ENCODE measurements around the gene MED8.
A peak's percentile ranks its signal among the peaks of the same experiment; 100 is the strongest.

MED8 gene

GRCh38 chr1:43359696-43360095 lies 29.9 kb downstream of the MED8 start:
- H3K4me3 ChIP-seq (ENCODE audit: low read length): peak overlapping the region; percentile 89
- peaks cover 40% of the 10 kb centered on the region for H3F3A ChIP-seq (ENCODE audit: insufficient read depth, low read length)
- DNase-seq: no peak
- no peaks in the 10 kb centered on the region for H3K27me3 ChIP-seq (replicated peaks; ENCODE audit: insufficient read depth, low read length)
- no peaks in the 10 kb centered on the region for H3K9me3 ChIP-seq (replicated peaks; ENCODE audit: insufficient read depth, low read length)
- peaks cover 36% of the 10 kb centered on the region for H3K79me2 ChIP-seq (ENCODE audit: low read length)
- H3K4me2 ChIP-seq (ENCODE audit: low read depth, low read length): peak overlapping the region; percentile 86
- H3K4me1 ChIP-seq (ENCODE audit: low read length): peaks cover 18% of the 10 kb centered on the region
- H3K9me2 ChIP-seq (replicated peaks; ENCODE audit: insufficient read depth, low read length): no peaks in the 10 kb centered on the region
- peak overlapping the region; percentile 71; the same call in 1 of the 2 replicates for H3K9ac ChIP-seq (ENCODE audit: low read length)
- TF ChIP-seq CTCF (IDR thresholded peaks at IDR 0.05; ENCODE audit: low read length): no peak
- no peak for TF ChIP-seq EZH2phosphoT487 (IDR thresholded peaks at IDR 0.05; ENCODE audit: low read length)
- no peak for TF ChIP-seq EZH2 (optimal IDR thresholded peaks at IDR 0.05; ENCODE audit: low read depth, low read length)
- H3K27ac ChIP-seq (ENCODE audit: low read length): no peak overlapping the region
- H2AFZ ChIP-seq (ENCODE audit: low read length): no peak overlapping the region
- H4K20me1 ChIP-seq (ENCODE audit: insufficient read depth, low read length): no peaks in the 10 kb centered on the region
- H3K36me3 ChIP-seq (replicated peaks; ENCODE audit: insufficient read depth, low read length): peaks cover 9% of the 10 kb centered on the region

GRCh38 chr1:43358746-43359693 lies 30.6 kb downstream of the MED8 start, which contains the start of gene CDC20:
CDC20 (plus strand) TSS chr1:43358981; CDS start chr1:43359216, 235 bp downstream.
- H4K20me1 ChIP-seq (ENCODE audit: insufficient read depth, low read length): no peaks in the 10 kb centered on the region
- TF ChIP-seq EZH2 (optimal IDR thresholded peaks at IDR 0.05; ENCODE audit: low read depth, low read length) (no peak), EZH2phosphoT487 (IDR thresholded peaks at IDR 0.05; ENCODE audit: low read length) (no peak), CTCF (IDR thresholded peaks at IDR 0.05; ENCODE audit: low read length) (no peak)
- peak; percentile 99 for DNase-seq
- peaks cover 9% of the 10 kb centered on the region for H3K36me3 ChIP-seq (replicated peaks; ENCODE audit: insufficient read depth, low read length)
- H3K9me2 ChIP-seq (replicated peaks; ENCODE audit: insufficient read depth, low read length): no peaks in the 10 kb centered on the region
- H3K4me1 ChIP-seq (ENCODE audit: low read length): peaks cover 18% of the 10 kb centered on the region
- no peaks in the 10 kb centered on the region for H3K27me3 ChIP-seq (replicated peaks; ENCODE audit: insufficient read depth, low read length)
- H3K4me3 ChIP-seq (ENCODE audit: low read length): peak within 1 kb of the TSS; percentile 89
- peak within 1 kb of the TSS; percentile 76; the same call in 1 of the 2 replicates for H3K27ac ChIP-seq (ENCODE audit: low read length)
- no peaks in the 10 kb centered on the region for H3K9me3 ChIP-seq (replicated peaks; ENCODE audit: insufficient read depth, low read length)
- peak within 1 kb of the TSS; percentile 92 for H3K4me2 ChIP-seq (ENCODE audit: low read depth, low read length)
- peaks cover 34% of the 10 kb centered on the region for H3K79me2 ChIP-seq (ENCODE audit: low read length)
- peaks cover 34% of the 10 kb centered on the region for H3F3A ChIP-seq (ENCODE audit: insufficient read depth, low read length)
- H3K9ac ChIP-seq (ENCODE audit: low read length): peak within 1 kb of the TSS; percentile 87
- H2AFZ ChIP-seq (ENCODE audit: low read length): peak within 1 kb of the TSS; percentile 98

- H2AFZ ChIP-seq (ENCODE audit: low read length): peak overlapping the region; percentile 98
- peak overlapping the region; percentile 92 for H3K4me2 ChIP-seq (ENCODE audit: low read depth, low read length)
- peaks cover 26% of the 10 kb centered on the region for H3F3A ChIP-seq (ENCODE audit: insufficient read depth, low read length)
- no peaks in the 10 kb centered on the region for H3K9me2 ChIP-seq (replicated peaks; ENCODE audit: insufficient read depth, low read length)
- TF ChIP-seq EZH2 (optimal IDR thresholded peaks at IDR 0.05; ENCODE audit: low read depth, low read length): no peak
- peak; percentile 61 for TF ChIP-seq CTCF (IDR thresholded peaks at IDR 0.05; ENCODE audit: low read length)
- no peaks in the 10 kb centered on the region for H3K9me3 ChIP-seq (replicated peaks; ENCODE audit: insufficient read depth, low read length)
- H4K20me1 ChIP-seq (ENCODE audit: insufficient read depth, low read length): no peaks in the 10 kb centered on the region
- peak overlapping the region; percentile 76; the same call in 1 of the 2 replicates for H3K27ac ChIP-seq (ENCODE audit: low read length)
- H3K4me1 ChIP-seq (ENCODE audit: low read length): peaks cover 18% of the 10 kb centered on the region
- no peaks in the 10 kb centered on the region for H3K27me3 ChIP-seq (replicated peaks; ENCODE audit: insufficient read depth, low read length)
- peak overlapping the region; percentile 87 for H3K9ac ChIP-seq (ENCODE audit: low read length)
- peaks cover 34% of the 10 kb centered on the region for H3K79me2 ChIP-seq (ENCODE audit: low read length)
- H3K36me3 ChIP-seq (replicated peaks; ENCODE audit: insufficient read depth, low read length): peaks cover 9% of the 10 kb centered on the region
- peak; percentile 64 for DNase-seq
- H3K4me3 ChIP-seq (ENCODE audit: low read length): peak overlapping the region; percentile 89
Observed at GRCh38 chr1:43358121-43358745, 31.4 kb downstream of the MED8 start.
